ENCODE data around the gene PRCC.

The PRCC gene

GRCh38 chr1:156773607-156774006 lies 6.3 kb downstream of the PRCC start:
- no peak for TF ChIP-seq CTCF (IDR thresholded peaks at IDR 0.05; ENCODE audit: borderline replicate concordance, control extremely low read depth, extremely low read depth, insufficient read depth, missing control alignments)
- in situ Hi-C loops (cut with MboI; ENCODE audit: low sequenced_read_pairs, unreplicated experiment) = no loop called here
- DNase-seq (ENCODE audit: low spot score) = no peak

- in situ Hi-C loops (cut with MboI; ENCODE audit: low sequenced_read_pairs, unreplicated experiment) = no loop called here
- no peak for DNase-seq (ENCODE audit: low spot score)
- no peak for TF ChIP-seq CTCF (IDR thresholded peaks at IDR 0.05; ENCODE audit: borderline replicate concordance, control extremely low read depth, extremely low read depth, insufficient read depth, missing control alignments)
Observed at GRCh38 chr1:156775799-156776198, 8.5 kb downstream of the PRCC start.

- no peak for TF ChIP-seq CTCF (IDR thresholded peaks at IDR 0.05; ENCODE audit: borderline replicate concordance, control extremely low read depth, extremely low read depth, insufficient read depth, missing control alignments)
- in situ Hi-C loops (cut with MboI; ENCODE audit: low sequenced_read_pairs, unreplicated experiment) = no loop called here
- DNase-seq (ENCODE audit: low spot score) = no peak
Observed at GRCh38 chr1:156776942-156777341, 9.6 kb downstream of the PRCC start.

GRCh38 chr1:156777573-156777972 lies 10.2 kb downstream of the PRCC start:
- in situ Hi-C loops (cut with MboI; ENCODE audit: low sequenced_read_pairs, unreplicated experiment) = no loop called here
- no peak for TF ChIP-seq CTCF (IDR thresholded peaks at IDR 0.05; ENCODE audit: borderline replicate concordance, control extremely low read depth, extremely low read depth, insufficient read depth, missing control alignments)
- DNase-seq (ENCODE audit: low spot score) = no peak

GRCh38 chr1:156781585-156782186 lies 14.4 kb downstream of the PRCC start:
- DNase-seq (ENCODE audit: low spot score) = no peak
- no peak for TF ChIP-seq CTCF (IDR thresholded peaks at IDR 0.05; ENCODE audit: borderline replicate concordance, control extremely low read depth, extremely low read depth, insufficient read depth, missing control alignments)
- in situ Hi-C loops (cut with MboI; ENCODE audit: low sequenced_read_pairs, unreplicated experiment) = no loop called here

- no peak for DNase-seq (ENCODE audit: low spot score)
- TF ChIP-seq CTCF (IDR thresholded peaks at IDR 0.05; ENCODE audit: borderline replicate concordance, control extremely low read depth, extremely low read depth, insufficient read depth, missing control alignments) = no peak
- in situ Hi-C loops (cut with MboI; ENCODE audit: low sequenced_read_pairs, unreplicated experiment) = no loop called here
Observed at GRCh38 chr1:156785458-156785857, 18.1 kb downstream of the PRCC start.
